Kidney (tissue), 14 donors: ENCODE measurements around the gene BTG2. TPM values are rescaled to one million over a fixed set of nuclear protein-coding genes. Genes with fewer than 3 reads are reported as not detected.
A peak's percentile ranks its signal among the peaks of the same experiment; 100 is the strongest.
"Not testable (repeated sequence)": the region's sequence is repeated elsewhere in the genome, so short reads cannot be mapped to it uniquely, and the experiment has no call there.

Experiments
- DNase-seq, 5 donors: peaks; one replicate each; pipeline ENCODE4 v3.0.0-alpha.2; 2013 to 2020
- FAIRE-seq: peaks from 2 replicates; lab custom pipeline; 2012; peaks lifted over from hg19 to GRCh38; lab: Jason Lieb, UNC
- H3K27ac ChIP-seq, 2 donors: one replicate each; pipeline ENCODE4 v1.7.0; 2013; ENCODE audit warnings: low read depth in 2 of 2, low read length in 2 of 2, inconsistent platforms in 1 of 2
- H3K27me3 ChIP-seq: one replicate; pipeline ENCODE4 v1.7.1; 2013; ENCODE audit warnings: low read length, inconsistent platforms; ENCODE audit not compliant: control insufficient read depth, insufficient read depth
- H3K36me3 ChIP-seq, 3 donors: one replicate each; pipeline versions ENCODE4 v1.7.0 to v1.7.1; 2013; ENCODE audit warnings: low read length in 3 of 3, control low read depth in 1 of 3, inconsistent platforms in 1 of 3; ENCODE audit not compliant: insufficient read depth in 3 of 3, control insufficient read depth in 2 of 3
- H3K4me1 ChIP-seq, 3 donors: one replicate each; pipeline versions ENCODE4 v1.7.0 to v1.7.1; 2013; ENCODE audit warnings: low read length in 3 of 3, inconsistent platforms in 1 of 3, low read depth in 1 of 3; ENCODE audit not compliant: control insufficient read depth in 2 of 3, insufficient read depth in 2 of 3
- H3K4me3 ChIP-seq, 3 donors: one replicate each; pipeline versions ENCODE4 v1.7.0 to v1.8.1; 2013; ENCODE audit warnings: low read length in 3 of 3, control low read depth in 1 of 3, inconsistent platforms in 1 of 3
- H3K9ac ChIP-seq, 3 donors: one replicate each; pipeline versions ENCODE4 v1.7.0 to v1.7.1; 2013; ENCODE audit warnings: low read length in 3 of 3, control low read depth in 1 of 3, inconsistent platforms in 1 of 3
- H3K9me3 ChIP-seq, 3 donors: one replicate each; pipeline versions ENCODE4 v1.7.0 to v1.7.1; 2013; ENCODE audit warnings: low read length in 3 of 3, control low read depth in 1 of 3, inconsistent platforms in 1 of 3; ENCODE audit not compliant: control insufficient read depth in 2 of 3, insufficient read depth in 1 of 3
- CTCF ChIP-seq: IDR thresholded peaks from 3 replicates; pipeline ENCODE4 v1.5.1; 2012; ENCODE audit warnings: mild to moderate bottlenecking, moderate library complexity, borderline replicate concordance; ENCODE audit not compliant: insufficient read depth; ENCODE audit errors: extremely low read depth
- intact Hi-C: fragments of 100-400 bp; cut with DNase I; formaldehyde crosslinking; loops from one replicate; pipeline ENCODE4 v1.11.1; 2022
- polyA plus RNA-seq: library from polyadenylated mRNA; stranded (reverse); fragments of 350-450 nt; fragmentation: Illumina TruSeq; extraction: RNeasy Lipid Tissue Mini Kit (QIAGEN cat#74804); gene quantifications from one replicate; pipeline ENCODE4 v1.2.3, GENCODE V29; 2014; ENCODE audit warnings: low read depth, low replicate concordance; ENCODE audit not compliant: insufficient read depth
- total RNA-seq: library from RNA; stranded (reverse); fragmentation: NEBNext Ultra II Directional; extraction: Animal tissue kit (Norgen Biotek cat#: 25700); gene quantifications from one replicate; pipeline ENCODE4 v1.2.1, GENCODE V29; 2021
- donor health status: control.
- donor health status: control.
- donor health status: control.
- donor health status: control.
- donor health status: control.
- donor health status: DM: yes; HTN: yes; CAD: no.
- donor health status: Normal renal cell carcinoma (clear cell type).

The BTG2 gene
- total and polyA plus RNA-seq, 2 donors from 2014 or later = 59.9 to 156 TPM

GRCh38 chr1:203264052-203264501, 41.2 kb upstream of the BTG2 start:
- Histone ChIP-seq H3K4me3 (no peak overlapping the region), H3K9me3 (no peaks in the 10 kb centered on the region), H3K27me3 (no peaks in the 10 kb centered on the region), H3K9ac (no peak overlapping the region), H3K36me3 (no peaks in the 10 kb centered on the region), H3K4me1 (no peaks in the 10 kb centered on the region), H3K27ac (no peak overlapping the region)
- FAIRE-seq (no peak), DNase-seq (no peak)
- intact Hi-C loops = no loop called here
- no peak for TF ChIP-seq CTCF

DNA sequence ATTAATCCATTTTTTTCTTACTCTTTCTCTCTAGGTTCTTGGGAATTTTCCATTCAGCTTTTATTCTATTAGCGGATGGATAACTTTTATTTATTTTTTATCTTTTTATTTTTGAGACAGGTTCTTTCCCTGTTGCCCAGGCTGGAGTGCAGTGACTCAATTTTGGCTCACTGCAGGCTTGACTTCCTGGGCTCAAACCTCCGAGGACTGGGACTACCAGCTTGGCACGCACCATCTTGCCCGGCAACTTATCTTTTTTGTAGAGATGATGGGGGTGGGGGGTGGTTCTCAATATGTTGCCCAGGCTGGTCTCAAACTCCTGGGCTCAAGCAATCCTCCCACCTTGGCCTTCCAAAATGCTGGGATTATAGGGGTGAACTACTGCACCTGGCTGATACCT, 39.8 kb upstream of the BTG2 start:
- no peaks in the 10 kb centered on the region for H3K27me3 ChIP-seq
- no peak overlapping the region for H3K4me3 ChIP-seq
- no peak for TF ChIP-seq CTCF
- FAIRE-seq = no peak
- no peaks in the 10 kb centered on the region for H3K9me3 ChIP-seq
- no peaks in the 10 kb centered on the region for H3K4me1 ChIP-seq
- DNase-seq = peak in 1 of 5 donors; percentile 28
- no peaks in the 10 kb centered on the region for H3K36me3 ChIP-seq
- no peak overlapping the region for H3K27ac ChIP-seq
- no peak overlapping the region for H3K9ac ChIP-seq
- intact Hi-C loops = no loop called here

- H3K4me3 ChIP-seq, H3K9ac ChIP-seq, intact Hi-C loops, H3K4me1 ChIP-seq, H3K27ac ChIP-seq, H3K36me3 ChIP-seq, H3K27me3 ChIP-seq, DNase-seq, FAIRE-seq, H3K9me3 ChIP-seq: not testable (repeated sequence)
Measured at GRCh38 chr1:203266140-203266539, 39.2 kb upstream of the BTG2 start.

DNA sequence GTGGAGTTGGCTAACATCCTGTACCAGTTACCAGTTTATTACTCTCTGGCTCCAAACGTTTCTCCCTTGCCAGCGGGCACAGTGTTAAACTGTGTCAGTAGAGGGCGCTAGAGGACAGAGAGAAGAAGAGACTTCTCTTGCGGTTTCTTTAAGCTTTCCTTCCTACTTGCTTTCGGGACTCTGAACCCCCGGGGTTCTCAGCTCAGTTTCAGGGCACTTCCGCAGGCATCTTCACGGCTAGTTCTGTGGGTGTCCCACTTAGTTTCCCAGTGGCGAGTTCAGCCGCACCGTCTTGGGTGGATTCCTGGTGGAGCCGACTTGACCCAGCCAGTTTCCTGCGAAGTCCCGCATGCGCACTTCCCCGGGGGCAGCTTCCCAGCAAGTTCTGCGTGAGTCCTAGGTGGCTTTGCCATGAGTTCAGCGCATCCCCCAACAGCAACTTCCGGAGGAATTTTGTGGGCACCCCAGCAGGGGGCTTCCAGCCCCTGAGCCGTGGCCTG, 37.9 kb upstream of the BTG2 start:
- Histone ChIP-seq H3K36me3 (no peaks in the 10 kb centered on the region), H3K4me3 (peak overlapping the region; percentile 75 to 92 (median 76)), H3K27ac (peak overlapping the region; percentile 80 to 85), H3K9ac (peak overlapping the region; percentile 49 to 92 (median 49)), H3K4me1 (peaks cover 0 to 2% (median 0%) of the 10 kb centered on the region in 3 donors), H3K9me3 (no peaks in the 10 kb centered on the region), H3K27me3 (no peaks in the 10 kb centered on the region)
- TF ChIP-seq CTCF = peak; percentile 94
- DNase-seq = peak; percentile 90 to 97 (median 93)
- FAIRE-seq = no peak
- intact Hi-C loops = no loop called here
